ENCODE data around the gene HACL1.

The HACL1 gene

GRCh38 chr3:15549846-15550245, 51.5 kb downstream of the HACL1 start:
- Histone ChIP-seq H3K27me3 (replicated peaks) (no peaks in the 10 kb centered on the region), H3K4me3 (ENCODE audit: low read depth, low read length) (no peak overlapping the region), H3K36me3 (replicated peaks) (no peaks in the 10 kb centered on the region), H3K27ac (no peak overlapping the region)
- in situ Hi-C loops (cut with HindIII; ENCODE audit: low pct_ligation_motif_present, low sequenced_read_pairs): no loop called here
- TF ChIP-seq CTCF (IDR thresholded peaks at IDR 0.05; ENCODE audit: low read depth, low read length, missing control alignments): no peak
- no peak for DNase-seq

- in situ Hi-C loops (cut with HindIII; ENCODE audit: low pct_ligation_motif_present, low sequenced_read_pairs): no loop called here
- H3K4me3 ChIP-seq (ENCODE audit: low read depth, low read length): no peak overlapping the region
- no peaks in the 10 kb centered on the region for H3K27me3 ChIP-seq (replicated peaks)
- no peak for TF ChIP-seq CTCF (IDR thresholded peaks at IDR 0.05; ENCODE audit: low read depth, low read length, missing control alignments)
- H3K27ac ChIP-seq: no peak overlapping the region
- no peaks in the 10 kb centered on the region for H3K36me3 ChIP-seq (replicated peaks)
- DNase-seq: no peak
These were observed 58.8 kb downstream of the HACL1 start for GRCh38 chr3:15542614-15543013.

- no peaks in the 10 kb centered on the region for H3K27me3 ChIP-seq (replicated peaks)
- TF ChIP-seq CTCF (IDR thresholded peaks at IDR 0.05; ENCODE audit: low read depth, low read length, missing control alignments): no peak
These were observed 60.0 kb downstream of the HACL1 start for GRCh38 chr3:15541371-15541770.

GRCh38 chr3:15539066-15539465, 62.3 kb downstream of the HACL1 start:
- TF ChIP-seq CTCF (IDR thresholded peaks at IDR 0.05; ENCODE audit: low read depth, low read length, missing control alignments): no peak
- Histone ChIP-seq H3K36me3 (replicated peaks) (no peaks in the 10 kb centered on the region), H3K27me3 (replicated peaks) (no peaks in the 10 kb centered on the region), H3K4me3 (ENCODE audit: low read depth, low read length) (no peak overlapping the region), H3K27ac (no peak overlapping the region)
- in situ Hi-C loops (cut with HindIII; ENCODE audit: low pct_ligation_motif_present, low sequenced_read_pairs): no loop called here
- no peak for DNase-seq

More at GRCh38 chr3:15541371-15541770, 60.0 kb downstream of the HACL1 start:
- no peaks in the 10 kb centered on the region for H3K36me3 ChIP-seq (replicated peaks)
- in situ Hi-C loops (cut with HindIII; ENCODE audit: low pct_ligation_motif_present, low sequenced_read_pairs): no loop called here
- no peak overlapping the region for H3K4me3 ChIP-seq (ENCODE audit: low read depth, low read length)
- no peak for DNase-seq
- H3K27ac ChIP-seq: no peak overlapping the region

GRCh38 chr3:15538345-15538744, 63.0 kb downstream of the HACL1 start:
- H3K4me3 ChIP-seq (ENCODE audit: low read depth, low read length): no peak overlapping the region
- H3K36me3 ChIP-seq (replicated peaks): no peaks in the 10 kb centered on the region
- DNase-seq: no peak
- no peaks in the 10 kb centered on the region for H3K27me3 ChIP-seq (replicated peaks)
- no peak overlapping the region for H3K27ac ChIP-seq
- TF ChIP-seq CTCF (IDR thresholded peaks at IDR 0.05; ENCODE audit: low read depth, low read length, missing control alignments): no peak
- in situ Hi-C loops (cut with HindIII; ENCODE audit: low pct_ligation_motif_present, low sequenced_read_pairs): no loop called here

- Histone ChIP-seq H3K27ac (no peak overlapping the region), H3K27me3 (replicated peaks) (no peaks in the 10 kb centered on the region), H3K36me3 (replicated peaks) (no peaks in the 10 kb centered on the region), H3K4me3 (ENCODE audit: low read depth, low read length) (no peak overlapping the region)
- no peak for TF ChIP-seq CTCF (IDR thresholded peaks at IDR 0.05; ENCODE audit: low read depth, low read length, missing control alignments)
- in situ Hi-C loops (cut with HindIII; ENCODE audit: low pct_ligation_motif_present, low sequenced_read_pairs): no loop called here
- DNase-seq: no peak
These were observed 64.5 kb downstream of the HACL1 start for GRCh38 chr3:15536856-15537255.

Measured in brain microvascular endothelial cell (primary cell).